ENCODE results near the gene FAS.

DNA sequence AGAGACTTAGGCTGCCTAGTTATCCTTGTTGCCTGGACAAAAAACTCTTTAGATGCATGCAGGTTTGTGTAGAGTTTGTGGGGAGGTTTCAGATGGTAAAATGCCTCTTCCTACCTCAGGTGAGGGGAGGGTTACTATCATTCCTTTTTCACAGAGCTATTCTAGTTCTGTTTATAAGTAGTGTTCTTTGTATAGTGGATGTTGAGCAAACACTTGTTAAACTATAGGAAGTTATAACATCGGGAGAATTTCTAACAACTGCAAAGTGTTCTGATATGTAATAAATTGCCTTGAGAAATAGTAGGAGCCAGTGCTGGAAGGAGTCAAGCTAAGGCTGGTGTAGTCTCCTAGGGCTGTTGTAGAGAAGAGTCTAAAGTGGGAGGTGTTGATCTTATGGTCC is 6.7 kb upstream of the FAS start:
- TF ChIP-seq CTCF (IDR thresholded peaks at IDR 0.05; ENCODE audit: poor library complexity) (no peak), EZH2phosphoT487 (IDR thresholded peaks at IDR 0.05; ENCODE audit: low read depth, severe bottlenecking, unreplicated experiment) (no peak)

All from hepatocyte (in vitro differentiated cells).